ENCODE data around the gene MACROH2A2.
"Not testable (repeated sequence)": the region's sequence is repeated elsewhere in the genome, so short reads cannot be mapped to it uniquely, and the experiment has no call there.

MACROH2A2 gene

GRCh38 chr10:70068925-70069324 is 16.3 kb downstream of the MACROH2A2 start:
- FAIRE-seq, result no peak

GRCh38 chr10:70069346-70069745 is 16.7 kb downstream of the MACROH2A2 start:
- FAIRE-seq, result no peak

- no peak for FAIRE-seq
Measured at GRCh38 chr10:70070834-70071233, 18.2 kb downstream of the MACROH2A2 start.

GRCh38 chr10:70074165-70074564 is 21.5 kb downstream of the MACROH2A2 start:
- no peak for FAIRE-seq

GRCh38 chr10:70074971-70075370 is 22.3 kb downstream of the MACROH2A2 start:
- FAIRE-seq, result no peak

GRCh38 chr10:70078329-70078728 is 25.7 kb downstream of the MACROH2A2 start:
- no peak for FAIRE-seq

- FAIRE-seq, result no peak
Measured at GRCh38 chr10:70078937-70079336, 26.3 kb downstream of the MACROH2A2 start.

- not testable (repeated sequence) for FAIRE-seq
Measured at GRCh38 chr10:70080789-70081188, 28.1 kb downstream of the MACROH2A2 start.

GRCh38 chr10:70084189-70084588 is 31.5 kb downstream of the MACROH2A2 start:
- no peak for FAIRE-seq

GRCh38 chr10:70085975-70086613 is 33.4 kb downstream of the MACROH2A2 start:
- no peak for FAIRE-seq

GRCh38 chr10:70087616-70088307 is 35.1 kb downstream of the MACROH2A2 start:
- FAIRE-seq, result no peak

GRCh38 chr10:70088308-70088698 is 35.7 kb downstream of the MACROH2A2 start:
- no peak for FAIRE-seq

- FAIRE-seq, result no peak
Measured at GRCh38 chr10:70090013-70090412, 37.4 kb downstream of the MACROH2A2 start.

- FAIRE-seq, result no peak
Measured at GRCh38 chr10:70090951-70091350, 38.3 kb downstream of the MACROH2A2 start.

- no peak for FAIRE-seq
Measured at GRCh38 chr10:70092389-70092718, 39.7 kb downstream of the MACROH2A2 start.

- FAIRE-seq, result no peak
Measured at GRCh38 chr10:70093335-70093944, 40.8 kb downstream of the MACROH2A2 start.

- FAIRE-seq, result no peak
Measured at GRCh38 chr10:70094250-70094649, 41.6 kb downstream of the MACROH2A2 start.

- FAIRE-seq, result no peak
Measured at GRCh38 chr10:70096016-70096704, 43.5 kb downstream of the MACROH2A2 start.

- no peak for FAIRE-seq
Measured at GRCh38 chr10:70096705-70097420, 44.2 kb downstream of the MACROH2A2 start.

GRCh38 chr10:70097459-70097858 is 44.8 kb downstream of the MACROH2A2 start:
- FAIRE-seq, result no peak

GRCh38 chr10:70098271-70098670 is 45.6 kb downstream of the MACROH2A2 start:
- no peak for FAIRE-seq

GRCh38 chr10:70101068-70101562 is 48.5 kb downstream of the MACROH2A2 start:
- FAIRE-seq, result not testable (repeated sequence)

GRCh38 chr10:70101668-70102067 is 49.0 kb downstream of the MACROH2A2 start:
- no peak for FAIRE-seq

Data from colon (tissue), 2 donors.